Activated CD4-positive, CD25-positive, alpha-beta regulatory T cell (primary cell): ENCODE data around the gene KRT40.

Source experiments
- DNase-seq, 4 experiments: peaks; one replicate each; lab custom pipeline; 2025; lab: John Stamatoyannopoulos, UW

KRT40 gene

DNA sequence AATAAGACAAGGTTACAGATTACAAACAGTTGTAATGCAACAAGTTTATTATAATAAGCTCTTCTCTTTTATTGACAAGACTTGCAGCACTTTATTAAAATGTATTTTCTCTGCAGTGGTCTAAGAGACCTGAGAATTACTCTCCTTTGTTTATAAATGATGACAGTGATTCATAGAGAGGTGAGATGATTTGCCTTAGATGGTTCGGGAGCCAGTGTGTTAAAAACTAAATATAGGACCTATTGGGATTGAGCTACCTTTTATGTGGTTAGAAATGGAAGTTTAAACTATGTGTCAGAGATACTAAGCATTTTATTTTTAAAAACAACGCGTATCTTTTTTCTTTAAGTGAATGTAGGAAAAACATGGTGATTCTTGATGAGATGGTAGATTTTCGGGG, 12.7 kb upstream of the KRT40 start:
- DNase-seq: no peak

DNA sequence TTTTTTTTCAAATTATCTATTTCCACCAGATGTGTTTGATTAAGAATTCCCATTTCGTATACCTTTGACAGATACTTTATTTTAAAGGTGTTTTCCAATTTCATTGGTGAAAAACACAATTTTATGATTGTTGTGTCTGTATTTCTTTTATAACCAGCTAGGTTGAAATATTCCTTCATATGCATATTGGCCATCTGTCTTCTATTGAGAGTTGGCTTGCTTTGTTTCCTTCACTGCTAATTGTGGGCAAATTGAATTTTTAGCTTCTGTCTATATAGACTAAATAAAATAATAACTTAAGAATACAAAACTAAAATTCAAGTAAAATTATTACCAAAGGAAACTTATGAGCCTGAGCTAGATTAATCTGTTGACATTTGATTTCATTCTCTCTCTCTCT, 11.0 kb upstream of the KRT40 start:
- no peak for DNase-seq

DNA sequence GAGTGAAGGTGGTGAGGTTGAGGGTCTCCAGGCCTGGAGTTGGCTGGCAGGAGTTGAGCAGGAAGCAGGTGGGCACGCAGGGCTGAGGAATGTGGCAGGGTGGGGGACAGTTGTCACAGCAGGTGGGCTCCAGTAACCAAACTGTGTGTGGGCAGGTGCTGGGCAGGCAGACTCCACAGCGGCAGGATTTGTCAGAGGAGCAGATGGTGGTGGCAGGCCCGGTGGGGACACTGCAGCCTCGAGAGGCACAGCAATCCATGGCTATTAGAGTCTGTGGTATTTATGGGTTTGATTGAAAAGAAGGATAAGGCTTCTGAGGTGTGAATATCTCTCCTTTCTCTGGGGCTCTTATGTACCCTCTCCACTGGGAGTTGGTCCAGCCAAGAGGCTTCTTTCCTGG, 9.7 kb upstream of the KRT40 start, which contains the start of gene KRTAP3-3:
Gene KRTAP3-3 (minus strand): TSS at position 326 of the 400 bp plus-strand sequence. CDS start 67 bp downstream, at position 259.
- DNase-seq: no peak

DNA sequence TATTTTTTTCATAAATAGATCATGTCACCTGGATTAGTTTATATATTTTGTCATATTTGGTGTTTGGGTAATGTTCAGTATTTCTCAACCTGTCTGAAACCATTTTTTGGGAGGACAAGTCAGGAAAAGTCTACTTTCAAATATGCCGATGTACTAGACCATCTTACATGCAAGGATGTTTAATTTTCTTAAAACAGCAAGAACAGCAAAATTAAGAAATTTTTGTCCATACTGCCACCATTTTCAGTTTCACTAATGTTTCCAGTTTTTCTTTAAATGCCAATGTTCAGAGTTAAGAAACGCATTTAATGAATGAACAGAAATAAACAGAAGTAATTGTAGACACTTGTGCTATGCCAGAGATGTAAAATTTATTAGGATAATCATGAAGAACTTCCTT, 9.0 kb upstream of the KRT40 start:
- DNase-seq: no peak

DNA sequence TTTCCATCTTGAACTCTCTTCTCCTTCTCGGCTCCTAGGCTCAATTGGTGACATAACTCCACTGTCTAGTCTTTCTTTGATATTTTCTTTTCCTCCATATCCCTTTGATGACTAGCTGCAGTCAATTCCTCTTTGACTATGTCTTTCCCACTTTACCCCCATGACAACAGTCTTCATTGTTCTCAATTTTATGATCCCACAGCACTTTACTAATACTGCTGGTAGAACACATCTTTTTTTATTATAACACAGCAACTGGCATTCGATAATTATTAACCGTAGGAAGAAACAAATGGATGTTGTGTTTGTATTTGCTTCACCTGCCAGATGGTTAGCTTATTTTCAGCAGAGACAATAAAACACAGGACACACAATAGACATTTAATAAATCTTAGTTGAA, 8.5 kb upstream of the KRT40 start:
- no peak for DNase-seq

DNA sequence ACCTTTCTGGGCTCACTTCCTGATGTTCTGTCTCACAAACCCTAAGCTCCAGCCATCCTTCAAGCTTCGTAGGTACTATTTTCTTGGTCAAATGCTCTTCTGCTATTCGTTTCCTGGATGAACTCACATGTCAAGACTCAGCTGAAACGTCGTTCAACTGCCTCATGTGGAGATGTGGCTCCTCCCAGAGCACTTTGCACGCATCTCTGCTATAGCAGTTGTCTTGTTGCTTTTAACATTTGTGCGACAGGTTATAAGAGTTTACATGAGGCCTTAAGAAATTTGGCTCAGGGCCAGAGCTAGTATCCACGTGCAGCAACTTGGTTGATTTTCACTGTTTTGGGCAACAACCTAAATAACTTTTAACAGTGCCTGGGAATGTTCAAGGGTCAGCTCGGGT, 2.8 kb upstream of the KRT40 start:
- no peak for DNase-seq

DNA sequence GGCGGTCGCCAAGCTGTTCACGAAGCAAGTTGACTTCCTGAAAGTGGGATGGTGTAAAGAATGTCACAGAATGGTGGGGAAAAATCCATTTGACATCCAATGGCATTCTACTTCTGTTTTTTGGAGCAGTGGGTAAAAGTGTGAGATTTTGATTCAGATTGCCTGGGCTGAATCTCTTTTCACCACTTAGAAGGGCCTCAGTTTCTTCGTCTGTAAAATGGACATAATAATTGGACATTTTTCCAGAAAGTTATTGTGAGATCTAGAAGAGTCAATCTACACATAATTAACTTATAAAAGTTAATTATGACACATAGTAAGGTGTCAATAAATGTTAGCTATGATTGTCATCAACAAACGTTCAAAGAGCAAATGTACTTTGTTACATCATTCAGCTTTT, 3.0 kb downstream of the KRT40 start:
- no peak for DNase-seq

DNA sequence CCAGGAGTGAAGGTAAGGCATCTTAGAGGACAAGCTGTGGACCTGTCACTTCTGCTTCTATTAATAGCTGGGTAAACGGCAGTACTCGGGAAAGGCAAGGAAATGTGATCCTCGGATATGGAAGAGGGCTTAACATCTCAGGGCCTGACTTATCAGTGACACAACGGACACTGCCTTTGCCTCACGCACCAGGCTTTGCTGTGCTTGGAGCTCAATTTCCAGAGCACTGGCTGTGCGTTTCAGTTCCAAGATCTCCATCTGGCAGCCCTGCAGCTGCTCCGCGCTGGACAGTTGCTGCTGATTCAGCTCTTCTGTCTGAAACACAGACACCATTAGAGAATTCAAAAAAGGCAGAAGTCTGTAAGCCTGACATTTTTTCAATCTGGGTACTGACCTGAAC, 3.5 kb downstream of the KRT40 start:
- no peak for DNase-seq

DNA sequence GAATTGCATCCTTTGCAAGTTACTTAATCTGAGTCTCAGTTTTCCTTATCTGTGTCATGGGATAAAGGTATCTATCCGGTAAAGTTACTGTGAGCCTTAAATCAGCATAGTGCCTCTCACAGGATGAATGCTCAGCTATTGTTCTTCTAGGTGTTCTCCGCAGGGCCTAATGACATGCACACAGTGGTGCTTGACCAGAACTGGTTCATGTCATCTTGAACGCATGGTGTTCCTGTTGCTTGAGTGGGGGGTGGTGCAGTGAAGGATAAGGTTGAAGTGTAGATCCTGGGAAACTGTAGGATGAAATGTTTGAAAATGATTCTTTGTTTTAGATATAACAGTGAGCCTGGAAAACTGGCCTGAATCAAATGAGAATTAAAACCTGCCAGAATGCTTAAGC, 4.0 kb downstream of the KRT40 start:
- no peak for DNase-seq

DNA sequence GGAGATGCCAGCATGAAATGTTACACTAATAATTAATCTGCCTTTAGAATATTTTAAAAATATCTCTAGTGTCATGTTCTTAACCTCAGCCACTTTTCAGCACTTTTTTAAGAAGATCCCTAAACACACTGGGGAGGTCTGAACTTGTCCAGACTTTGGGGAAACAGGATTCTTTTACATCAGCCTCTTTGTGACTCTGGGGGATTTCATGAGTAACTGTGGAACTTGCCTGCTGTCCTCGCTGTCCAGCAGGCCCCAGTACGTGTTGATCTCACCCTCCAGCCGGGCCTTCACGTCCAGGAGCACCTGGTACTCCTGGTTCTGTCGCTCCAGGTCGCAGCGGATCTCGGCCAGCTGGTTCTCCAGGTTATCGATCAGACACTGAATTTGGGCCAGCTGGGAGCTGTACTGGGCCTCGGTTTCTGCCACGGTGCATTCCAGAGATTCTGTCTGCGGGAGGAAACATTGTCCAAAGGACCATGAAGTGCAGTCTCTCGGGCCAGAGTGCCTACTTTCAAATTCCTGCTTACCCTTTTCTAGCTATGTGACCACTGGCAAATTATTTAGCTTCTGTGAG, 5.5 kb downstream of the KRT40 start:
- DNase-seq: no peak

DNA sequence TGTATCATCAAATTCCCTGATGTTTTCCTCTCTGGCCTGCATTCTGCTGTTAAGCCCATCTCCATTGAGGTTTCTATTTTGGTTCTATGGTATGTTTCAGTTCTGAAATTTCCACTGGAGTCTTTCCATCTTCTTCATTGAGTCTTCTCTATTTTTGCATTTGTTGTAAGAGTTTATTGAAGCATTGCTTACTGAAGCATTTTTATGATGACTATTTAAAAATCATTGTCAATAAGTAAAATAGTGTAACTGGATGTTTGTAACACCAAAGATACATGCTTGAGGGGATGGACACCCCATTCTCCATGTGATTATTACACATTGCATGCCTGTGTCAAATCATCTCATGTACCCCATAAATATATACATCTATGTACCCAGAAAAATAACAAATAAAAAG, 8.6 kb downstream of the KRT40 start:
- no peak for DNase-seq

DNA sequence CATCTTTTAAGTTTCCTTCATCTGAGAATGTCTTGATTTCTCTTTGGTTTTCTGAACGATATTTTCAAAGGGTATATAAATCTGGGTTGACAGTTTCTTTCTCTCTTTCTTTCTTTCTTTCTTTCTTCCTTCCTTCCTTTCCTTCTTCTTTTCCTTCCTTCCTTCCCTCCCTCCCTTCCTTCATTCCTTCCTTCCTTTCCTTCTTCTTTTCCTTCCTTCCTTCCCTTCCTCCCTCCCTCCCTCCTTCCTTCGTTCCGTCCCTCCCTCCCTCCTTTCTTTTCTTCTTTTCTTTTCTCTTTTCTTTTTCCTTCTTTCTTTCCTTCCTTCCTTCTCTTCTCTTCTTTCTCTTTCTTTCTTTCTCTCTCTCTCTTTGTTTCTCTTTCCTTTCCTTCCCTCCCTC, 9.8 kb downstream of the KRT40 start:
- DNase-seq: no peak

DNA sequence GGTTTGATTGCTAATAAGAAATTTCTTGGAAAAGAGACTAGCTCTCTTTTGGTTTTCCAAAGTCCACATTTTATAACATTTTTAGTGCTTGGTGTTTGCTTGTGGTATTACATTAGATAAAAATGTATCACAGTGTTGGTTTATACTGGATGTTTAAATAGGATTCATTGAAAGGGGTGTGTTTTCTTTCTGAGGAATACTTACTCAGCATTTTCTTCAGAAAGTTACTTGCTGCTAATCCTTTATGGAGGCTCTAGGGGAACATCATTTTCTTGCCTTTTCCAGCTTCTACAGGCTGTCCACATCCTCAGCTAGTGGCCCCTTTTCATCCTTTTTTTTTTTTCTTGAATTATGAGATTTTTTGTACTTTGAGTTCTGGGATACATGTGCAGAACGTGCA, 16.5 kb downstream of the KRT40 start:
- DNase-seq: no peak

DNA sequence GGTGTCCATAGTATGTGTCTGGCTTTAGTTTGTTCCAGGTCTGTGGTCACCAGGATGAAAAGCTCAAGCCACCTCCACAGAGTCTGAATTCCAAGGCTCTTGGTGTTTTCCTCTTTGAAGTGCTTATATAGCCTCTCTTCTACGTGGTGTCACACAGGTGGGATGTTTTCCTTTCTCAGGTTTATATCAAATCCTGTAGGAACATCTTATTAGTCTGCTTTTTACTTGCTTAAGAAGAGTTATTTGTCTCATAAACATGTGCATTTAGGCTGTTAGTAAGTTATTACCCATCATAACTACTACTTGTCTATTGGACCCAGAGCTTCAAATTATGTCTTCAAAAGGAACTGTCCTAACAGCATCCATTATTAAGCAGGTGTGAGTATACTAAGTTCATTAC, 17.3 kb downstream of the KRT40 start, which contains the start of gene KRT39:
Gene KRT39 (minus strand): TSS at position 101 of the 400 bp plus-strand sequence. CDS start 92 bp downstream, at position 9.
- no peak for DNase-seq

DNA sequence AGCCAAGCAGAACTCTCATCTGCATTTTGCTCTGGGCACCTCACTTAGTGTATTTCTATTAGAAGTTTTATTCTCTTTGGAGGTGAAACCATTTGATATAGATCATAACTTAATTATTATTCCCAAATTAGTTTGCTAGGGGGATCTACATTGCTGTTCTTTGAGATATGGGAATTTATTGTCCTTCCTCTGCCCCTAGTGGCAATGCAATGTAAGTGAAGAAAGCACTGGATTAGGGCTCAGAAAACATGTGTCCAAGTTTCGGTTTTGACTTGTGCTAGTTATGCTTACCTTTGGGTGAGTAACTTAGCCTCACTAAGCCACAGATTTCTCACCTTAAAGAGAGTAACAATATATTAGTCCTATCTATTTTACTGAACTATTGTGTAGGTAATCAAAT, 20.3 kb downstream of the KRT40 start:
- no peak for DNase-seq

DNA sequence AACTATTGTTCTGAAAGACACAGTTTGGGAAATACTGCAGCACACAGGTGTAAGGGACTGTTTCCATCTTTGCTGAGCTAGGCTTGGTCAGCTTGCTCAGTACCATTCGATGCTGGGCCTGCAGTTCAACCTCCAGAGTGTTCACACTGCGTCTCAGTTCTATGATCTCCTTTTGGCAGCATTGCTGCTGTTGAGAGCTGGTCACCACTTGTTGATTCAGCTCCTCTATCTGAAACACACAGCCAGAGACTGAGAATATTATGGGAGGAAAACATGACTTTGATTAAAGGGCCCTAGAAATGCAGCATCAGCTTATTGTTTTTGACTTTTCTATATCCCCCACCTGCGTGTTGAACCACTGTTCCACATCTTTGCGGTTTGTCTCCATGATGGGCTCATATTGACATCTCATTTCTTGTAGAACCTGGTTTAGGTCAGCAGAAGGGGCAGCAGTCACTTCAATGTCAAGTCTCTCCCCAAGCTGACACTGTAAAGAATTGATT, 22.0 kb downstream of the KRT40 start:
- no peak for DNase-seq

DNA sequence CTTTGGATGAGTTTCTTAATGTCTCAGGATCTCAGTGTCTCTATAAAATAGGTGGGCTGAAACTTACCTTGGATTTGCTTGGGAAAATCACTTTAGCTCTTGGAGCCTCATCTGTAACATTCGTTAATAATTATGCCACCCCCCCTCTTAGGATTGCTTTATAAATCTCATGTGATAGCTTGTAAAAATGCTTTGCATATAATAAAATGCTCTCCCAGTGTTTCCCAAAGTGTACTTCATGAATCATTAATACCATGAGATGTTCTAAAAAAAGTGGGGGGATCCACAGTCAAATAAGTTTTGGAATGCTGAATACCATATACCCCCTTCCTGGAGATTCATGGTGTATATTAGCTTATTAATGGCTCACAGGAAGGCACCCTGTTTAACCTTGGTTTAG, 22.5 kb downstream of the KRT40 start:
- DNase-seq: no peak

DNA sequence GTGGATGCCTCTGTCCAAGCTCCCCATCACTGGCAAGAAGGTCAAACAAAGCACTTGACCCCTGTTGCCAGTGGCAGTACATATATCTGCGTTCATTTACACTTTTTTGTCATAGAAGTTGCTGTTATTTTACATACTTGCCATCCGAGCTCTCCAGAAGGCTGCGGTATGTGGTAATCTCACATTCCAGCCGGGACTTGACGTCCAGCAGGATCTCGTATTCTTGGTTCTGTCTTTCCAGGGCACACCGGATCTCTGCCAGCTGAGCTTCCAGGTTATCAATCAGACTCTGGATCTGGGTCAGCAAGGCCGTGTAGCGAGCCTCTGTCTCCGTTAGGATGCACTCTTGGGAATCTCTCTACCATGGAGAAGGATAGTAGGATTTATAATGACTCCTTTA, 24.0 kb downstream of the KRT40 start:
- DNase-seq: no peak

DNA sequence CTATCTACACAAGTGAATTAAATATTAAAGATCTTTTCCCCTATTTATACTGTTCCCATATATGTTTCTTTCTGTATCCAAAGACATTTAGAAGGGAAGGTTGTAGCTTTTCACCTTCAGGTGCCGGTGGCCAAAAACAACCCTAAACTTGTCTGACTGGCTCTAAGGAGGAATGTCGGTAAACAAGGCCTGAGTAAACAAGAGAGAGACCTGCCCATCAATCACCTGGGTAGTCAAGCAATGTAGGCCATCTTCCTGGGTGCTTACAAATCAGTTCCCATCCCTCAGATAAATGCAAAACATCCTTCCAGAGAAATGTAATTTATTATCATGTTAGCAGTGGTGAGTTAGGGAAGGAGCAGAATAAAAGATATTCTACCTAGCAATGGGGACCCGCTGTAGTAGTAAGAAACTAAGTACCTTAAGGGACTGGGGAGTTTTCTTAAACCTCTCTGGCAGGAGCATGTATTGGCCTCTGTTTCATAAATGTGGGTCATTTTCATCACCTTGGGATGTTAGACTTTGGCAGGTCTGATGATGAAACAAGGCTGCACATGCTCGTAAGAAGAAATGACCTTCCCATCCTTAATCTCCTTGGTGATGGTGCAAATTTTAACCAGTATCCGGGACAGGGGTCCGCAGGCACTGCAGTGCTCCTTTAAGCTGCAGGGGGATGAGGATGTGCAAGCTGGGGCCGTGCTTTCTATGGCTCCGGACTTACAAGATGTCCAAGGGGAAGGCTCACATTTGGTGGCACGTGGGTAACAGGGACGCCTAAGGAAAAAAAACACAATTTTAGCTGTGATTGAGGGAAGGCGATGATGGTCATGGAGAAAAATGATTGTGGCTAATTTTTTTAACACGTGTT, 25.8 kb downstream of the KRT40 start:
- no peak for DNase-seq

DNA sequence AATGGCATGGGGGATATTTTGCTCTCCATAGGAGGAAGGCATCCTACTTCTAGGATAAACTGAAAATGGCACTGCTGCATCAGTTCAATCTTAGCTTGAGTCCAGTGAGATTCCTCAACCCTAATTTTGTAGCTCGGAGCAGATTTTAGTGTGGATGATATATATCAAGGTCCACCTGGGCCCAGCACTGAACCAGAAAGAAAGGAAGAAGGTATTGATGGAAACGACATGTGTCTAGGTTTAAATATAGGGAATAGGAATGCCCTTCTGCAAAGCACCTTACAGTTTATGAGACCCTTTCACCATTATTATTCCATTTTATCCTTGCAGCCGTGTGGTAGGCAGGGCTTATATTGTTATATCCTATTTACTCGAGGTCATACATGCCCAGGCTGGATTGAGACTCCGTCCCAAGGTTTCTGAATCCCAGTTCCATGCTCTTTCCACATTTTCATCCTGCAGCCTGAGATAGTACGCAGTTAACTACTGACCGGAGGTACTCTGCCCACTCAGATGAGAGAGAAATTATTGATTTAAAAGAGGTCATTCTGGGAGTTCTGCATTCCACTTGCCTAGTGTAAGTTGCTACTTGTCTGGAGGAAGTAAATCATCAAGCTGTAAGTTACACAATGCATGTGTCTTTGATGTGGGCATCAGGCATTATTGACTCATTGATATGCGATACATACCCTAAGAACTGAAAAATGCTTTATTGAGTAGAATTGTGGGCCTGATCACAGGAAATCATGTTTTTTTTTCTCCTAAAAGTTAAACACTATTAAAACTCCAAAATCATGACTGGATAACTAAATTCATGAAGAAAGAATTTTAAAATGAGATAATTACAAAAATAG, 27.5 kb downstream of the KRT40 start:
- DNase-seq: no peak

DNA sequence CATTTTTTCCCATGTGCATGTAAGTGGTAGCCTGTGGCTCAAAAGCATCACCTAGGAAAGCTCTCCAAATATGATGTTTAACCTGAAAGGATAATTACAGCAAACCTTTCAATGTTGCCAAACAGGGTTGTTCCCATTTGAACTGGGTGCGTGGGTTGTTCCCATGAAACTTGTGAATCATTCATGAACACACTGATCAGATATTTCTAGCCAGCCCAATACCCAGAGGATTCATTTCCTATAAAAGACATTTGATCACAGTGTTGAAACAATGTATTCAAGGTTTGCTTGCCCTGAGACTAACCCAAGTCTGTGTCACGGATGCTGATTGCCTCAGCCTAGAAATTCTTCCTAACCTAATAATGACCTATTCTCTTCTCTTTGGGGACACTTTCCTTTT, 30.2 kb downstream of the KRT40 start:
- DNase-seq: no peak

DNA sequence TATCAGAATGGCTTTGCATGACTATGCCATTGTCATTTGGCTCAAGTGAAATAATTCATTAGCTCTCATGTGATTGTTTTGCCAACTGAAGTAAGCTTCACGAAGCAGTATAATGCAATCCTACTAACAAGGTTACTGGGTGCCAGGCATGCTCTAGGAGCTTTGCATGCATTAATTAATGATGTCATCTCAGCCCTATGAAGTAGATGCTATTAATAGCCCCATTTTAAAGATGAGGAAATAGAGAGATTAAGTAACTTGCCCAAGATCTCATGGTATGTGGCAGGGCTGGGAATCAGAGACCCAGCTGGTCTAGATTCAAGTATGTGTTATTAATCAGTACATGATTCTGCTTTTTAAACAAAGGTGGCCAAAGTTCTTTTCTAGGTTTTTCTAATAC, 31.5 kb downstream of the KRT40 start:
- DNase-seq: no peak

DNA sequence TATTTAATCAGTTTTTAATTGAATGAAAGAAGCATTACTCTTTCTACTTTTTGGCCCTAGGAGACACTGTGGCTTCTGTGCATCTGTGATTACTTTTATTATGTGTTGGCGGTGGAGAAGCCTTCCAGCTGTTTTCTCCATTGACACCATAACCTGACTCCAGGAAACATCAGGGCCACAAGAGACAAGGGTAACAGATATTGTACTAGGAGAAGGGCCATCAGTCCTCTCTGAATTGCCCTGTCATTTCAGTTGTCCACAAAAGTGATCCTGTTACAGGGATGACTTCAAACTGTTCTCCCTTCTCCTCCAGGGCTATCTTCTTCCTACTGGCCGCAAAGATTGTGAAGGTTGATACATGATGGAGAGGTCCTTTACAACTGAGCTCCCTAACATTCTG, 32.0 kb downstream of the KRT40 start:
- no peak for DNase-seq
